Anterior cingulate cortex (tissue), 58 donors: ENCODE results near the gene TENT4A.

Experiments used
- DNase-seq, 58 donors: peaks; one replicate each; lab custom pipeline; 2025; lab: John Stamatoyannopoulos, UW

TENT4A gene

DNA sequence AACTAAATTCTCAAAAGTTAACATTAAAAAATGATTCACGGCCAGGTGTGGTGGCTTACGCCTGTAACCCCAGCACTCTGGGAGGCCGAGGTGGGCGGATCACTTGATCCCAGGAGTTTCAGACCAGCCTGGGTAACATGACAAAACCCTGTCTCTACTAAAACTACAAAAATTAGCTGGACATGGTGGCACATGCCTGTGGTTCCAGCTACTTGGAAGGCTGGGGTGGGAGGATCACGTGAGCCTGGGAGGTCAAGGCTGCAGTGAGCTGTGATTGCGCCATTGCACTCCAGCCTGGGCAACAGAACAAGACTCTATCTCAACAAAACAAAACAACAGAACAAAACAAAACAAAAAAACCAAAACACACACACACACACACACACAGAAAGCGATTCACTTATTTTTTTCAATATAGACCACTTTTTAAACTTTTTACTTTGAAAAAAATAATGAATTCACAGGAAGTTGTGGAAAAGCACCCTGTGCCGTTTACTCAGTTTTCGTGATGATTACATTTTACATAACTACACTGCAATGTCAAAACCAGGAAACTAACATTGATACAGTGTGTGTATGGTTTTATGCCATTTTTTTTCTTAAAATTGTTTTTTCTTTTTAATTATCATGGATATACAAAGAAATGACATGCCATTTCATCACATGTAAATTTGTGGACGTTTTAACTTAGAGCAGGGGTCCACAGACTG lies 73.7 kb downstream of the TENT4A start:
- DNase-seq = no peak

DNA sequence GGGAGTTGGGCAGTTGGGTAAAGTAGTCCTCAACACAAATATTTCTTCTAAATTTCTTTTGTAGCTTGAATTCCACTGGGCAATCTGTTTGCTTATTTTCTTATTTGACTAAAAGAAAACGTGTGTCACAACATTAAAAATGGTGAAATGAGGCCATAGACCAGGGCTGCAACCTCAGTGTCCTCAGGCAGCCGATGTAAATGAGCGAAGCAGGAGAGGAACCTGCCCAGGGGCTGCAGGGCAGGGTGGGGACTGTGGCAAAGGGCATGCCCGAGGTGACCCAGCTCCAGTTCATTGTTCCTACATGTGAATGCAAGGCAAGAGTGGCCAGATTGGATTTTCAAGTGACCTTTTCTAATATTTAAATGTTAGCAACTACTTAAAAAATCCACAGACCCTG lies 74.7 kb downstream of the TENT4A start:
- DNase-seq = no peak

DNA sequence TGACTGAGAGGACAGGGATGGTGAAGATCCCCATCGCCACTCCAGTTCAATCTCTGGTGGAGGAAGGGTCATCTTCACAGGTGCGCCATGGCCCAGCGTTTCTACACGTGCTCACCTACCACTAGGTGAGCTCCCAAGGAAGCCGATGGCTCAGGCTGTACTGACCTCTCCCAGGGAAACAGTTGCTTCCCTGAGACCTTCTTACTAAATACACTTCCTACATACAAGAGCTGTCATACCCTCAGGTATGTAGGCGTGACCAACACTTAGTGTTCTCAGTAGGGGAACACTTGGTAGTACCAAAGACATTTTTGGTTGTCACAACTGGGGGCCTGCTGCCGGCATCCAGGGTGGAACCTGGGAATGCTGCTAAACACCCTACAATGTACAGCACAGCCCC lies 75.2 kb downstream of the TENT4A start:
- DNase-seq = no peak

GRCh38 chr5:6788956-6789649 lies 75.9 kb downstream of the TENT4A start:
- DNase-seq = no peak

DNA sequence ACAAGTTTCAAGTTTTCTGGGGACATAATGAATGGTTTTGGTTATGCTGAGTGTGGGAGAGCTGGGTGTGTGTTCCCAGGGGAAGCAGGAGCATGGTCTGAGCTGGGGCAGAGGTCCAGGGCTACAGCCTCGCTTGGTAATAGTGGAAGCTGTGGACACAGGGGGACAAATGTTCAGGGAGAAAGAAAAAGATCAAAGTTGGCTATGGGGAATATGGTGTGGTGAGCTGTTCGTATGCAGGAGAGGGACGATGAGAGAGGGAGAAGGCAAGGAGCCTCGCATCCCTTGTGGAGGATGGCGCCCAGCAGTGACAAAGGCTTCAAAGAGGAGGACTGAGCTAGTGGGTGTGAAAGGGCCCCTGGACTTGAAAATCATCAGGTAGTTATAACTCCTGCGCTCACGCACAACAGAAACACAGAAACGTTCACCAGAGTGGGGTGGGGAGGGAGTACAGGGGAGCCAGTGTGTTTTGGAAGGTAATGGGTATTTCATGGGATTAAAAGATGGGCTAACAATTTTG lies 77.2 kb downstream of the TENT4A start:
- no peak for DNase-seq

GRCh38 chr5:6791031-6791430 lies 77.8 kb downstream of the TENT4A start:
- DNase-seq = no peak

- DNase-seq = no peak
These were observed 79.1 kb downstream of the TENT4A start for GRCh38 chr5:6792376-6792775.

GRCh38 chr5:6792911-6793471 lies 79.8 kb downstream of the TENT4A start:
- peak in 5 of 58 donors; percentile 19 to 36 (median 28) for DNase-seq

- DNase-seq = no peak
These were observed 88.0 kb downstream of the TENT4A start for GRCh38 chr5:6801236-6801635.

DNA sequence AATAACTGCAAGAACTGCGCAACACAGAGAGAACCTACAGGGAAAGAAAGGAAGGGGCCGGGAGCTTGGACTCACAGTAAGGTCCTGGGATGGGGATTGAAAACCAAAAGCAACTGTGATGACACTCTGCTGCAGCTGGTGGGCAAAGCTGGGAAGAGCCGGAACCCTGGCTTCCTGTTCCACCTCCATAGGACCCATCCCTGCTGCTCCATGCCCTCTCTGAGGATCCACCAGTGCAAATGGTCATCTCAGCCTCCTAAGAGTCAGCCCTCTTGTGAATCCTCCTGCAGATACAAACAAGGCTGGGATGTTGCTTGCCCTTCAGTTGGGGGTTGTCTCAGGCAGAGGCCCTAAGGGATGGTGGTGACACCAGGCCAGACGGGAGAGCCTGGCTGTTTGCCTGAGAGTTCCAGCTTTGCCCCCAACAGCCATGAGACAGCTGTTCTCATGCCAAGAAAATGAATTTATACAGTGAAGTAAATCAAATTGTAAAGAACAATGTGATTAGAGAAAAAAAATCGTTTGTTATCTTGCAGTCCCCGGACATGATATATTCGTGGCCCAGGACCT lies 90.8 kb downstream of the TENT4A start:
- no peak for DNase-seq

GRCh38 chr5:6804766-6805501 lies 91.7 kb downstream of the TENT4A start:
- DNase-seq = no peak

- no peak for DNase-seq
These were observed 92.6 kb downstream of the TENT4A start for GRCh38 chr5:6805841-6806240.
